Measurements from ENCODE around the gene GSS. TPM values are rescaled to one million over a fixed set of nuclear protein-coding genes. Genes with fewer than 3 reads are reported as not detected.
A peak's percentile ranks its signal among the peaks of the same experiment; 100 is the strongest.

The GSS gene
- total RNA-seq, 1 experiment from 2014 or later, result 95.9 TPM

DNA sequence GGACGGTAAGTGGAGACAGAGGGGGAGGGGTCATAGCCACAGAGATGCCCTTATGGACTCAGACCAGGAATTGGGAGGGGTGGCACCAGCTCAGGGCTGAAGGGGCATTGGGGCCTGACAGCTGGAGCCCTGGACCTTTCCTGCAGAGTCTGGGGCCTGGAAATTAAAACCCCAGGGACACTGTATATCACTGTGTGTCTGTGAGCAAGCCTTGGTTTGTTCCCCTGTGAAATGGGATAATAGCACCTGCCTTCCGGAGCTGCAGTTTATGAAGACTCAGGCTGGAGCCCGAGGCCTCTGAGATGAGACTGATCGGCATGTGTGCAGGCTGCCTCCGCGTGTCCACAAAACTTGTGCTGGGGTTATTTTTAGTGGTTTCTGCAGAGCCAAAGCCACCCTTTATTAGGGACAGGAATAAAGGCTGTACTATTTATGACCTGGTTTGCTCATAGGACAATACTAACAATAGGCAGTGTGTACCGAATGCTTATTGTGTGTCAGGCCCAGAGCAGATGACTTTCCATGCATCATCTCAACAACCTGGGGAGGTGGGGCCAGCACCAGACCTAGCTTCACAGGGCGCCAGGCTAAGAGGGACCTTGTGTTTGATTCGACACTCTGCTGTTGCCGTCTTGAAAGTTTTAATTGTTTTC, 22.6 kb upstream of the GSS start:
- ChIA-PET CTCF (no interaction called here), POLR2A (ENCODE audit: unreplicated experiment) (no interaction called here)
- Histone ChIP-seq H3K27ac (ENCODE audit: low read length) (no peak overlapping the region), H3K36me3 (ENCODE audit: low read depth, low read length) (no peaks in the 10 kb centered on the region), H3K9ac (ENCODE audit: low read length) (no peak overlapping the region), H3K4me2 (ENCODE audit: low read length) (no peak overlapping the region), H3K9me3 (ENCODE audit: low read length) (no peaks in the 10 kb centered on the region), H3K9me2 (replicated peaks; ENCODE audit: low read length) (no peaks in the 10 kb centered on the region), H3K79me2 (ENCODE audit: low read length) (no peaks in the 10 kb centered on the region), H3F3A (ENCODE audit: low read length, unreplicated experiment) (no peaks in the 10 kb centered on the region), H2AFZ (ENCODE audit: low read length) (no peak overlapping the region), H3K4me1 (ENCODE audit: insufficient read depth, low read length) (no peaks in the 10 kb centered on the region), H4K20me1 (ENCODE audit: low read length) (no peaks in the 10 kb centered on the region), H3K4me3 (ENCODE audit: low read length) (no peak overlapping the region), H3K27me3 (ENCODE audit: low read length) (no peaks in the 10 kb centered on the region)
- TF ChIP-seq EZH2phosphoT487 (IDR thresholded peaks at IDR 0.05; ENCODE audit: borderline replicate concordance, low read length) (no peak), EZH2 (IDR thresholded peaks at IDR 0.05; ENCODE audit: low read length, unreplicated experiment) (no peak)
- TF ChIP-seq, protein P1, sequence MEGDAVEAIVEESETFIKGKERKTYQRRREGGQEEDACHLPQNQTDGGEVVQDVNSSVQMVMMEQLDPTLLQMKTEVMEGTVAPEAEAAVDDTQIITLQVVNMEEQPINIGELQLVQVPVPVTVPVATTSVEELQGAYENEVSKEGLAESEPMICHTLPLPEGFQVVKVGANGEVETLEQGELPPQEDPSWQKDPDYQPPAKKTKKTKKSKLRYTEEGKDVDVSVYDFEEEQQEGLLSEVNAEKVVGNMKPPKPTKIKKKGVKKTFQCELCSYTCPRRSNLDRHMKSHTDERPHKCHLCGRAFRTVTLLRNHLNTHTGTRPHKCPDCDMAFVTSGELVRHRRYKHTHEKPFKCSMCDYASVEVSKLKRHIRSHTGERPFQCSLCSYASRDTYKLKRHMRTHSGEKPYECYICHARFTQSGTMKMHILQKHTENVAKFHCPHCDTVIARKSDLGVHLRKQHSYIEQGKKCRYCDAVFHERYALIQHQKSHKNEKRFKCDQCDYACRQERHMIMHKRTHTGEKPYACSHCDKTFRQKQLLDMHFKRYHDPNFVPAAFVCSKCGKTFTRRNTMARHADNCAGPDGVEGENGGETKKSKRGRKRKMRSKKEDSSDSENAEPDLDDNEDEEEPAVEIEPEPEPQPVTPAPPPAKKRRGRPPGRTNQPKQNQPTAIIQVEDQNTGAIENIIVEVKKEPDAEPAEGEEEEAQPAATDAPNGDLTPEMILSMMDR (conservative IDR thresholded peaks at IDR 0.05; ENCODE audit: low read depth, low read length), result no peak
- BruUV-seq (replicated peaks), result no TSS peak
- ATAC-seq, result peak; percentile 29; the same call in 1 of the 2 replicates
- intact Hi-C loops (cut with micrococcal nuclease), result no loop called here
- no peak for DNase-seq

DNA sequence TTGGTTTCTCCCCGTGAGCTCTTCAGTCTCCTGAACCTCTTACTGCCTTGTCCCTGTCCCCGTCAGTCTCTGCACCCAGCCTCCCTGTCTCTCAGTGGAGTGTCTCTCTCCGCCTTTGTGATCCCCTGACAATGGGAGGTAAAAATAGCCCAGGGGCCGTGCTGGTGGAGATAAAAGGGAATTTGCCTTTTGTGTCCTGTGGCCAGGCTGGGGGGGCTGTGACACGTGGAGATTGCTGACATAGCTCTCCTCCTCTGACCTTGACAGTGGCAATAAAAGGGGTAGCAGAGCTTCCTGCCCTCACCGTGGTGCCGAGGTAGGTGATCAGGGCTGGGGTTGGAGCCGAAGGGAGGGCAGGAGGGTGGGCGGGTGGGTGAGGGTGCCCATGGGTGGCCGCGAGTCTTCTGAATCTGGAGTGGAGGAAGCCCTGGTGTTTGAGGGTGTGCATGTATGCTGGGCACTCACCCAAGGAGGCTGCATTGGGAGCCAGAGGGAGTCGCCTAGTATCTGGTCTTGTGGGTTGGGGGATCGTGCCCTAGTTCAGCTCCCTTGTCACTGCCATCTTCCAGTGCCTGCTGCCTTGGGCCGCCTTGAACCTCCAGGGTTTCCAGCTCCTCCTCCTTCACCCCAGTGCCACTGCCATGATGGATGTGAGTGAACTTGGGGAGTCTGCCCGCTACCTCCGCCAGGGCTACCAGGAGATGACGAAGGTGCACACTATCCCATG, 21.9 kb upstream of the GSS start:
- ATAC-seq, result no peak
- Histone ChIP-seq H4K20me1 (ENCODE audit: low read length) (no peaks in the 10 kb centered on the region), H3K9ac (ENCODE audit: low read length) (no peak overlapping the region), H3K27me3 (ENCODE audit: low read length) (no peaks in the 10 kb centered on the region), H3K9me3 (ENCODE audit: low read length) (no peaks in the 10 kb centered on the region), H3K4me1 (ENCODE audit: insufficient read depth, low read length) (no peaks in the 10 kb centered on the region), H3K4me3 (ENCODE audit: low read length) (no peak overlapping the region), H3K36me3 (ENCODE audit: low read depth, low read length) (no peaks in the 10 kb centered on the region), H3K4me2 (ENCODE audit: low read length) (no peak overlapping the region), H3K79me2 (ENCODE audit: low read length) (no peaks in the 10 kb centered on the region), H3K27ac (ENCODE audit: low read length) (no peak overlapping the region), H3K9me2 (replicated peaks; ENCODE audit: low read length) (no peaks in the 10 kb centered on the region), H2AFZ (ENCODE audit: low read length) (no peak overlapping the region), H3F3A (ENCODE audit: low read length, unreplicated experiment) (no peaks in the 10 kb centered on the region)
- BruUV-seq (replicated peaks), result no TSS peak
- ChIA-PET POLR2A (ENCODE audit: unreplicated experiment) (no interaction called here), CTCF (no interaction called here)
- intact Hi-C loops (cut with micrococcal nuclease), result no loop called here
- TF ChIP-seq EZH2 (IDR thresholded peaks at IDR 0.05; ENCODE audit: low read length, unreplicated experiment), result no peak
- no peak for TF ChIP-seq EZH2phosphoT487 (IDR thresholded peaks at IDR 0.05; ENCODE audit: borderline replicate concordance, low read length)
- TF ChIP-seq, protein P1 (conservative IDR thresholded peaks at IDR 0.05; ENCODE audit: low read depth, low read length), result no peak
- DNase-seq, result no peak

DNA sequence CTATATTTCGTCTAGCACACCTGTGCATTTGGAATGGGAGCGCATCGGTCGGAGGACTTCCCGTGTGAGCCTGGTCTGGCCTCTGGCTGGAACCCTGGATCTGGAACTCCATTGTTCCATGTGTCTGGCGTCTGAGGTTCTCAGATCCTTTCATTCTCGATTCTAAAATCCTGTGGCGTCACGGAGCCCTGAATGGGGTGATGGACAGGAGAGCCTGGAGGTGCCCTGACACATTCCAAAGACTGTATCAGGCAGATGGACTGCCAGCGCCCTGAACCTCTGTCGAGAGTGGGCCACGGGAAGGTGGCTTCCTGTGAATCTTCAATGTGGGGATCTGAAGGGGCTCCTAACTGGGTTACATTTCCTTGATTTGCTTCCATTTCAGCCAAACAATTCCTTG, 20.7 kb upstream of the GSS start:
- ChIA-PET POLR2A (ENCODE audit: unreplicated experiment) (interaction anchor here (0.6 kb wide), 1 partner anchor 9 kb away, joined by 4 read pairs; no protein-coding TSS in a partner anchor), CTCF (no interaction called here)
- TF ChIP-seq, protein P1 (conservative IDR thresholded peaks at IDR 0.05; ENCODE audit: low read depth, low read length), result no peak
- no peak for TF ChIP-seq EZH2 (IDR thresholded peaks at IDR 0.05; ENCODE audit: low read length, unreplicated experiment)
- no peak for TF ChIP-seq EZH2phosphoT487 (IDR thresholded peaks at IDR 0.05; ENCODE audit: borderline replicate concordance, low read length)

More for the DNA sequence above, 20.7 kb upstream of the GSS start:
- H3K4me1 ChIP-seq (ENCODE audit: insufficient read depth, low read length), result no peaks in the 10 kb centered on the region
- H3K36me3 ChIP-seq (ENCODE audit: low read depth, low read length), result no peaks in the 10 kb centered on the region
- no peaks in the 10 kb centered on the region for H3K79me2 ChIP-seq (ENCODE audit: low read length)
- no peaks in the 10 kb centered on the region for H3K27me3 ChIP-seq (ENCODE audit: low read length)
- no TSS peak for BruUV-seq (replicated peaks)
- DNase-seq, result no peak
- ATAC-seq, result no peak
- H3K4me3 ChIP-seq (ENCODE audit: low read length), result no peak overlapping the region
- H2AFZ ChIP-seq (ENCODE audit: low read length), result no peak overlapping the region
- no peaks in the 10 kb centered on the region for H4K20me1 ChIP-seq (ENCODE audit: low read length)
- no peak overlapping the region for H3K4me2 ChIP-seq (ENCODE audit: low read length)
- H3K27ac ChIP-seq (ENCODE audit: low read length), result no peak overlapping the region
- intact Hi-C loops (cut with micrococcal nuclease), result no loop called here
- no peak overlapping the region for H3K9ac ChIP-seq (ENCODE audit: low read length)
- H3K9me2 ChIP-seq (replicated peaks; ENCODE audit: low read length), result no peaks in the 10 kb centered on the region
- H3F3A ChIP-seq (ENCODE audit: low read length, unreplicated experiment), result no peaks in the 10 kb centered on the region
- H3K9me3 ChIP-seq (ENCODE audit: low read length), result no peaks in the 10 kb centered on the region
